ENCODE results near the gene TLCD5.

Gene TLCD5

DNA sequence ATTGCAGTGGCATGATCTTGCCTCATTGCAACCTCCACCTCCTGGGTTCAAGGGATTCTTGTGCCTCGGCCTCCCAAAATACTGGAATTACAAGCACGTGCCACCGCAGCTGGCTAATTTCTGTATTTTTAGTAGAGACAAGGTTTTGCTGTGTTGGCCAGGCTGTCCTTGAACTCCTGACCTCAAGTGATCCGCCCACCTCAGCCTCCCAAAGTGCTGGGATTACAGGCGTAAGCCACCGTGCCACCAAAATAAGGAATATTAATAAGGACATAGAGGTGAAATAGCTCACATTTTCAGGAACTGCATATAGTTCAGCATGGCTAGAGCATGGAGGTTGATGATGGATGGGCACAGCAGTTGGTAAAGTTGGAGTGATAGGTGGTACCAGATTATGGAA lies 32.5 kb downstream of the TLCD5 start:
- in situ Hi-C loops (cut with HindIII; ENCODE audit: low pct_ligation_motif_present, low pct_unique_long_range_greater_than_20kb, low sequenced_read_pairs) = no loop called here
- no peak for DNase-seq

- in situ Hi-C loops (cut with HindIII; ENCODE audit: low pct_ligation_motif_present, low pct_unique_long_range_greater_than_20kb, low sequenced_read_pairs) = no loop called here
- DNase-seq = no peak
Measured at GRCh38 chr11:120358729-120359128, 33.6 kb downstream of the TLCD5 start.

GRCh38 chr11:120363436-120363835 lies 38.3 kb downstream of the TLCD5 start:
- no peak for DNase-seq
- in situ Hi-C loops (cut with HindIII; ENCODE audit: low pct_ligation_motif_present, low pct_unique_long_range_greater_than_20kb, low sequenced_read_pairs) = no loop called here

DNA sequence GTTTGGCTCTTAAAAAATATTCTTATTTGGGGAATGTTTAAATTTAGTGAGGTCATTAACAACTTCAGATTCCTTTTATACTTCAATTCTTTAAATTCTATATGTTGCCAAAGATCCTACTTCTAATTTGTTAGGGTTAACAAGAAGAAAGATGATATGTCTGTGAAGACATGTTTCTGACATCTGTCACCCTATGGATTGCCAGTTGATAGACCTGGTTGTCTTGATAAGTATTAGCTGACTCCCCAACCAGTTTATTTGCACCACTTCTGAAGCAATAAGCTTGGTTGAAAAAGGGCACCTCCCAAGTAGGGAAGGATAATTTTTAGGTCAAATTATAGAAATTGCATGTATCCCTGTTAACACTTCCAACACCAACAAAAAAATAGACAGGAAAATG lies 40.4 kb downstream of the TLCD5 start:
- in situ Hi-C loops (cut with HindIII; ENCODE audit: low pct_ligation_motif_present, low pct_unique_long_range_greater_than_20kb, low sequenced_read_pairs) = no loop called here
- no peak for DNase-seq

DNA sequence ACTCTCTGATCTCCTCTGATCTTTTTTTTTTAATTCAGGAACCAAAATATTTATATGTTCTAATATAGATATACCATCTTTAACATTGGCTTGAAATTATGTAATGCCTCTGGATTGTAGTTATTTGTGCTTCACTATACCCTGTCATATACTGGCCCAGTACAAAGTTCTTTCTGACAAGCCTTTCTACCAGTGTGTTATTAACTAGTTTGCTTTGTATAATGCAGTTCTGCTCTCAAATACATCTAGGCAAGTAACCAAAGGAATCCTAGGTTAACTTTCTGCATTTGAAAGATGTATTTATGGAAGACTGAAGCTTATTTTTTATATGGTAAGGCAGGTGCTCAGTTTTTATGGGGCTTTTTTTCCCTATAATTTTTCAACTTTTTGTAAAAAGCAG lies 47.2 kb downstream of the TLCD5 start:
- in situ Hi-C loops (cut with HindIII; ENCODE audit: low pct_ligation_motif_present, low pct_unique_long_range_greater_than_20kb, low sequenced_read_pairs) = no loop called here
- no peak for DNase-seq

- no peak for DNase-seq
- in situ Hi-C loops (cut with HindIII; ENCODE audit: low pct_ligation_motif_present, low pct_unique_long_range_greater_than_20kb, low sequenced_read_pairs) = no loop called here
Measured at GRCh38 chr11:120375076-120375475, 50.0 kb downstream of the TLCD5 start.

DNA sequence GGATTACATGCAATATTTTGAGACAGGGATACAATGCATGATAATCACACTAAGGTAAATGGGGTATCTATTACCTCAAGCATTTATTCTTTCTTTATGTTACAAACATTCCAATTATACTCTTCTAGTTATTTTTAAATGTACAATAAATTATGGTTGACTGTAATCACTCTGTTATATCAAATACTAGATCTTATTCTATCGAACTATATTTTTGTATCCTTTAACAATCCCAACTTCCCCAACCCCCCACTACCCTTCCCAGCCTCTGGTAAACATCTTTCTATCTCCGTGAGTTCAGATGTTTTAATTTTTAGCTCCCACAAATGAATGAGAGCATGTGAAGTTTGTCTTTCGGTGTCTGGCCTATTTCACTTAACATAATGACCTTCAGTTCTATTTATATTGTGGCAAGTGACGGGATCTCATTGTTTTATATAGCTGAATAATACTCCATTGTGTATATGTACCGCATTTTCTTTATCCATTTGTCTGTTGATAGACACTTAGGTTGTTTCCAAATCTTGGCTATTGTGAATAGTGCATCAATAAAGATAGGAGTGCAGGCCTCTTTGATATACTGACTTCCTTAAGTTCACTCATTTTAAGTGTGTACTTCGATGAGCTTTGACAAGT lies 51.6 kb downstream of the TLCD5 start:
- no peak for DNase-seq
- in situ Hi-C loops (cut with HindIII; ENCODE audit: low pct_ligation_motif_present, low pct_unique_long_range_greater_than_20kb, low sequenced_read_pairs) = no loop called here

DNA sequence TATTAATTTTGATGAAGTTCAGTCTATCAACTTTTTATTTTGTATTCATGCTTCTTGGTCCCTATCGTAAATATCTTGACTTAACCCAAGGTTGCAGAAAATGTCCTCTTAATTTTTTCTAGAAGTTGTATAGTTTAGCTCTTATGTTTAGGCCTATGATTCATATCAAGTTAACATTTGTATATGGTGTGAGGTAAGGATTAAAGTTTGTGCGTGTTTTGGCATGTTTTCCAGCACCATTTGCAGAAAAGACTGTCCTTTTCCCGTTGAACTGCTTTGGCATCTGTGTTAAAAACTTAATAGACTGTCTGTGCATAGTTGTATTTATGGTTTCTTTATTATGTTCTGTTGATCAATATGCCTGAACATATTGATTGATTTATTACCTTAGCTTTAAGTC lies 53.4 kb downstream of the TLCD5 start:
- no peak for DNase-seq

DNA sequence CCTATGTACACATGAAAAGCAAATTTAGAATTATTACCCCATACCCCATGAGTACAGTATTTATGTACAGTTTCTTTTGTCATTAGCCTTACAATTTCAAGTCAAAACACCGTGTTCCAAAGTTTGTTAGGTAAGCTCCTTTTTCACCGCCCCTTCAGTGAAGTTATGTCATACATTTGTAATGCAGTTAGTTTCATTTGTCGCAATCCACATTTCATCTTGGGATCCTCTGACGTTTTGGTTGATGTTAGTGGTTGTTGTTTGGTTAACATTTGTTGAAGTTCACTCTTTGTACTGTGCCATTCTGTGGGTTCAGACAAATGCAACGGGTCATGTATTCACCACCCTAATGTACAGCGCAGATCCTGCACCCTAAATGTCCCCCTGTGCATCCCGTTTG lies 56.3 kb downstream of the TLCD5 start:
- no peak for DNase-seq
- in situ Hi-C loops (cut with HindIII; ENCODE audit: low pct_ligation_motif_present, low pct_unique_long_range_greater_than_20kb, low sequenced_read_pairs) = no loop called here

More for the DNA sequence above, 53.4 kb downstream of the TLCD5 start:
- in situ Hi-C loops (cut with HindIII; ENCODE audit: low pct_ligation_motif_present, low pct_unique_long_range_greater_than_20kb, low sequenced_read_pairs) = no loop called here

Data from ACHN (cell line).